Neural cell (in vitro differentiated cells): ENCODE data around the gene ATP2A2. TPM values are rescaled to one million over a fixed set of nuclear protein-coding genes. Genes with fewer than 3 reads are reported as not detected.

Experiments used
- H2AFZ ChIP-seq: fragments of 200-600, 300-800 bp; sonication (generic), shearing (Covaris generic); 2 replicates; pipeline ENCODE4 v1.6.0; 2014; ENCODE audit warnings: low read depth, mild to moderate bottlenecking, antibody characterized with exemption, low read length, moderate library complexity
- H3F3A ChIP-seq: fragments of 200-600 bp; shearing (Covaris generic); 2 replicates; pipeline ENCODE4 v1.6.1; 2016; ENCODE audit warnings: mild to moderate bottlenecking, moderate library complexity, mixed read lengths, antibody characterized with exemption, low read length; ENCODE audit not compliant: insufficient read depth, poor library complexity, severe bottlenecking
- H3K27ac ChIP-seq: fragments of 200-600, 300-800 bp; sonication (generic), shearing (Covaris generic); 2 replicates; pipeline ENCODE4 v1.5.1; 2014; ENCODE audit warnings: mild to moderate bottlenecking, low read length, moderate library complexity
- H3K27me3 ChIP-seq: fragments of 300-800, 200-600 bp; sonication (generic), shearing (Covaris generic); 2 replicates; pipeline ENCODE4 v1.6.0; 2014; ENCODE audit warnings: mild to moderate bottlenecking, low read depth, low read length, moderate library complexity; ENCODE audit not compliant: insufficient read depth
- H3K36me3 ChIP-seq: fragments of 300-800, 200-600 bp; sonication (generic), shearing (Covaris generic); 2 replicates; pipeline ENCODE4 v1.5.1; 2014; ENCODE audit warnings: mild to moderate bottlenecking, antibody characterized with exemption, low read length, moderate library complexity; ENCODE audit not compliant: insufficient read depth
- H3K4me2 ChIP-seq: fragments of 300-800, 200-600 bp; sonication (generic), shearing (Covaris generic); 2 replicates; pipeline ENCODE4 v1.6.0; 2014; ENCODE audit warnings: mild to moderate bottlenecking, low read length
- H3K4me3 ChIP-seq: fragments of 300-800, 200-600 bp; sonication (generic), shearing (Covaris generic); 2 replicates; pipeline ENCODE4 v1.5.1; 2014; ENCODE audit warnings: mild to moderate bottlenecking, low read length, moderate library complexity
- H3K79me2 ChIP-seq: fragments of 200-600 bp; shearing (Covaris generic); replicated peaks from 2 replicates; pipeline ENCODE4 v1.6.0; 2014; ENCODE audit warnings: mild to moderate bottlenecking, low read length, moderate library complexity; ENCODE audit not compliant: insufficient read depth
- H3K9ac ChIP-seq: fragments of 300-800, 200-600 bp; sonication (generic), shearing (Covaris generic); 2 replicates; pipeline ENCODE4 v1.6.1; 2016; ENCODE audit warnings: mild to moderate bottlenecking, low read length, mixed read lengths
- H3K9me2 ChIP-seq: fragments of 200-600 bp; shearing (Covaris generic); 2 replicates; pipeline ENCODE4 v1.6.1; 2016; ENCODE audit warnings: mild to moderate bottlenecking, low read length, mixed read lengths; ENCODE audit not compliant: insufficient read depth
- H3K9me3 ChIP-seq: fragments of 200-600, 300-800 bp; sonication (generic), shearing (Covaris generic); 2 replicates; pipeline ENCODE4 v1.6.1; 2016; ENCODE audit warnings: mild to moderate bottlenecking, mixed run types, low read length, moderate library complexity, mixed read lengths
- H4K20me1 ChIP-seq: fragments of 200-600 bp; shearing (Covaris generic); 2 replicates; pipeline ENCODE4 v1.6.1; 2016; ENCODE audit warnings: mild to moderate bottlenecking, mixed run types; ENCODE audit not compliant: insufficient read depth
- CTCF ChIP-seq: fragments of 450-650 bp; IDR thresholded peaks from 2 replicates; pipeline ENCODE4 v1.5.1; 2014; ENCODE audit warnings: antibody characterized with exemption, mild to moderate bottlenecking, moderate library complexity; ENCODE audit not compliant: poor library complexity, severe bottlenecking
- EP300 ChIP-seq: fragments of 450-650 bp; conservative IDR thresholded peaks from 2 replicates; pipeline ENCODE4 v1.6.1; 2014; ENCODE audit warnings: antibody characterized with exemption, mild to moderate bottlenecking, moderate library complexity; ENCODE audit not compliant: poor library complexity, severe bottlenecking
- EZH2 ChIP-seq: fragments of 200-600, 300-800 bp; shearing (Covaris generic), sonication (generic); IDR thresholded peaks from 2 replicates; pipeline ENCODE4 v1.6.1; 2014; ENCODE audit warnings: antibody characterized with exemption, low read length, borderline replicate concordance, mild to moderate bottlenecking; ENCODE audit not compliant: insufficient read depth, poor library complexity, severe bottlenecking
- MXI1 ChIP-seq: fragments of 450-650 bp; conservative IDR thresholded peaks from 2 replicates; pipeline ENCODE4 v1.6.1; 2014; ENCODE audit warnings: antibody characterized with exemption, mild to moderate bottlenecking; ENCODE audit not compliant: poor library complexity, severe bottlenecking
- POLR2AphosphoS5 ChIP-seq: IDR thresholded peaks from 2 replicates; pipeline ENCODE4 v1.6.1; 2012
- RAD21 ChIP-seq: fragments of 450-650 bp; conservative IDR thresholded peaks from 2 replicates; pipeline ENCODE4 v1.6.1; 2014; ENCODE audit warnings: antibody characterized with exemption, mild to moderate bottlenecking, moderate library complexity
- REST ChIP-seq: IDR thresholded peaks from 2 replicates; pipeline ENCODE4 v1.6.1; 2012; ENCODE audit warnings: borderline replicate concordance
- SMC3 ChIP-seq: fragments of 450-650 bp; conservative IDR thresholded peaks from 2 replicates; pipeline ENCODE4 v1.6.1; 2014; ENCODE audit warnings: antibody characterized with exemption, mild to moderate bottlenecking, moderate library complexity; ENCODE audit not compliant: poor library complexity
- TAF1 ChIP-seq: IDR thresholded peaks from 2 replicates; pipeline ENCODE4 v1.6.1; 2012; ENCODE audit warnings: low read depth
- polyA plus RNA-seq: library from polyadenylated mRNA; depleted of rRNA; stranded (reverse); fragments of >200 nt; gene quantifications from 2 replicates; pipeline ENCODE4 v1.2.3, GENCODE V29; 2014

Gene ATP2A2
- polyA plus RNA-seq, 1 donor from 2014 or later: 49.0 TPM

- no peaks in the 10 kb centered on the region for H3K27me3 ChIP-seq
- no peak overlapping the region for H2AFZ ChIP-seq
- H3F3A ChIP-seq: no peaks in the 10 kb centered on the region
- H3K27ac ChIP-seq: no peak overlapping the region
- no peaks in the 10 kb centered on the region for H3K9me2 ChIP-seq
- peaks cover 19% of the 10 kb centered on the region for H3K36me3 ChIP-seq
- no peak overlapping the region for H3K4me2 ChIP-seq
- no peak overlapping the region for H3K9ac ChIP-seq
- no peaks in the 10 kb centered on the region for H3K9me3 ChIP-seq
- no peaks in the 10 kb centered on the region for H3K79me2 ChIP-seq
- H3K4me3 ChIP-seq: no peak overlapping the region
- TF ChIP-seq SMC3 (no peak), MXI1 (no peak), EZH2 (no peak), CTCF (no peak), RAD21 (no peak), POLR2AphosphoS5 (no peak), TAF1 (no peak), REST (no peak), EP300 (no peak)
- H4K20me1 ChIP-seq: no peaks in the 10 kb centered on the region
Observed at GRCh38 chr12:110340706-110341105, 59.7 kb downstream of the ATP2A2 start.

- peaks cover 19% of the 10 kb centered on the region for H3K36me3 ChIP-seq
- no peaks in the 10 kb centered on the region for H3K27me3 ChIP-seq
- no peak overlapping the region for H2AFZ ChIP-seq
- no peak overlapping the region for H3K4me2 ChIP-seq
- TF ChIP-seq POLR2AphosphoS5 (no peak), SMC3 (no peak), MXI1 (no peak), RAD21 (no peak), REST (no peak), CTCF (no peak), EP300 (no peak), TAF1 (no peak), EZH2 (no peak)
- H4K20me1 ChIP-seq: no peaks in the 10 kb centered on the region
- H3K9me2 ChIP-seq: no peaks in the 10 kb centered on the region
- no peak overlapping the region for H3K9ac ChIP-seq
- no peak overlapping the region for H3K4me3 ChIP-seq
- H3K9me3 ChIP-seq: no peaks in the 10 kb centered on the region
- no peaks in the 10 kb centered on the region for H3F3A ChIP-seq
- H3K79me2 ChIP-seq: no peaks in the 10 kb centered on the region
- no peak overlapping the region for H3K27ac ChIP-seq
Observed at GRCh38 chr12:110342157-110342556, 61.1 kb downstream of the ATP2A2 start.
